Uterus (tissue), 4 donors: ENCODE measurements around the gene IFI27L2. TPM values are rescaled to one million over a fixed set of nuclear protein-coding genes. Genes with fewer than 3 reads are reported as not detected.

Experiments used
- DNase-seq, 2 donors: peaks; one replicate each; pipeline ENCODE4 v3.0.0-alpha.2; 2019 to 2020
- H3K27ac ChIP-seq, 2 donors: fragments of 200-600 bp; sonication (generic); 1 replicate in 1 of 2; 2 replicates in 1 of 2; pipeline ENCODE4 v1.5.1; 2016 to 2018
- H3K27me3 ChIP-seq, 2 donors: fragments of 200-600 bp; sonication (generic); one replicate each; pipeline ENCODE4 v1.5.1; 2018 to 2019; ENCODE audit warnings: control low read depth in 1 of 2
- H3K36me3 ChIP-seq, 2 donors: fragments of 200-600 bp; sonication (generic); one replicate each; pipeline ENCODE4 v1.5.1; 2019; ENCODE audit warnings: control low read depth in 1 of 2
- H3K4me1 ChIP-seq, 2 donors: fragments of 200-600 bp; sonication (generic); one replicate each; pipeline ENCODE4 v1.5.1; 2018 to 2019; ENCODE audit warnings: control low read depth in 1 of 2
- H3K4me3 ChIP-seq, 2 donors: fragments of 200-600 bp; sonication (generic); 1 replicate in 1 of 2; 2 replicates in 1 of 2; pipeline ENCODE4 v1.5.1; 2018 to 2019; ENCODE audit warnings: mild to moderate bottlenecking in 1 of 2
- H3K9me3 ChIP-seq, 2 donors: fragments of 200-600 bp; sonication (generic); one replicate each; pipeline ENCODE4 v1.5.1; 2019; ENCODE audit warnings: control low read depth in 1 of 2
- CTCF ChIP-seq, 4 experiments: fragments of 200-600 bp in 2 of 4; fragments of 450-650 bp in 2 of 4; sonication (generic) in 2 of 4; IDR thresholded peaks; one replicate each; pipeline ENCODE4 v1.5.1; 2016 to 2019; ENCODE audit warnings: antibody characterized with exemption in 4 of 4, mild to moderate bottlenecking in 2 of 4, moderate library complexity in 1 of 4
- POLR2A ChIP-seq, 2 donors: fragments of 450-650 bp; IDR thresholded peaks; one replicate each; pipeline ENCODE4 v1.6.1; 2016; ENCODE audit warnings: antibody characterized with exemption in 2 of 2, mild to moderate bottlenecking in 1 of 2, moderate library complexity in 1 of 2
- intact Hi-C: fragments of 100-400 bp; cut with DNase I; formaldehyde crosslinking; loops from one replicate; pipeline ENCODE4 v1.15.1; 2023; ENCODE audit warnings: low total_unique reads
- total RNA-seq, 4 donors: library from RNA; depleted of rRNA in 3 of 4; stranded (reverse); fragments of >200 nt in 3 of 4; gene quantifications; one replicate each; pipeline versions ENCODE4 v1.1.0 to v1.2.4, GENCODE V29; 2014 to 2023
- donor health status: DM: yes; HTN: yes; CAD: no.

The IFI27L2 gene
- total RNA-seq, 4 donors from 2014 or later = 14.3 to 111 (median 45.0) TPM

- TF ChIP-seq CTCF (IDR thresholded peaks at IDR 0.05) (no peak), POLR2A (IDR thresholded peaks at IDR 0.05) (no peak)
- Histone ChIP-seq H3K4me3 (no peak overlapping the region), H3K4me1 (no peaks in the 10 kb centered on the region), H3K27me3 (no peaks in the 10 kb centered on the region), H3K9me3 (no peaks in the 10 kb centered on the region), H3K36me3 (no peaks in the 10 kb centered on the region), H3K27ac (no peak overlapping the region)
- intact Hi-C loops = no loop called here
- DNase-seq = no peak
These were observed 41.5 kb downstream of the IFI27L2 start for GRCh38 chr14:94087891-94088290.

- no peak for DNase-seq
- H3K27me3 ChIP-seq = no peaks in the 10 kb centered on the region
- no peak for TF ChIP-seq CTCF (IDR thresholded peaks at IDR 0.05)
- no peak for TF ChIP-seq POLR2A (IDR thresholded peaks at IDR 0.05)
- H3K27ac ChIP-seq = peak overlapping the region; percentile 89 to 91
- no peaks in the 10 kb centered on the region for H3K9me3 ChIP-seq
- H3K4me1 ChIP-seq = peaks cover 0 to 7% of the 10 kb centered on the region in 2 donors
- intact Hi-C loops = no loop called here
- H3K4me3 ChIP-seq = peak overlapping the region; percentile 94 to 99
- H3K36me3 ChIP-seq = no peaks in the 10 kb centered on the region
These were observed 48.0 kb downstream of the IFI27L2 start for GRCh38 chr14:94081386-94081820.

- Histone ChIP-seq H3K9me3 (no peaks in the 10 kb centered on the region), H3K27ac (peak within 1 kb of the TSS; percentile 89 to 91), H3K36me3 (no peaks in the 10 kb centered on the region), H3K4me1 (peaks cover 0 to 7% of the 10 kb centered on the region in 2 donors), H3K27me3 (no peaks in the 10 kb centered on the region), H3K4me3 (peak within 1 kb of the TSS; percentile 94 to 99)
- peak; percentile 97 for TF ChIP-seq POLR2A (IDR thresholded peaks at IDR 0.05)
- TF ChIP-seq CTCF (IDR thresholded peaks at IDR 0.05) = no peak
- DNase-seq = peak; percentile 97
- intact Hi-C loops = no loop called here
These were observed 48.6 kb downstream of the IFI27L2 start, which contains the start of the genes DDX24 and IFI27L1 for GRCh38 chr14:94080621-94081385. Gene DDX24 (minus strand): TSS chr14:94081202. CDS start chr14:94079742, 1,460 bp downstream. Gene IFI27L1 (plus strand): TSS chr14:94081310. CDS start chr14:94096938, 15,628 bp downstream.

- Histone ChIP-seq H3K4me1 (peaks cover 0 to 7% of the 10 kb centered on the region in 2 donors), H3K27me3 (no peaks in the 10 kb centered on the region), H3K27ac (peak overlapping the region; percentile 89 to 91), H3K9me3 (no peaks in the 10 kb centered on the region), H3K36me3 (no peaks in the 10 kb centered on the region), H3K4me3 (peak overlapping the region; percentile 94 to 99)
- intact Hi-C loops = no loop called here
- no peak for TF ChIP-seq POLR2A (IDR thresholded peaks at IDR 0.05)
- TF ChIP-seq CTCF (IDR thresholded peaks at IDR 0.05) = no peak
- DNase-seq = no peak
These were observed 49.3 kb downstream of the IFI27L2 start for GRCh38 chr14:94079891-94080620.

- H3K9me3 ChIP-seq = peaks cover 0 to 6% of the 10 kb centered on the region in 2 donors
- peak overlapping the region in 1 of 2 donors; percentile 94 for H3K4me3 ChIP-seq
- no peak for DNase-seq
- H3K4me1 ChIP-seq = peaks cover 0 to 7% of the 10 kb centered on the region in 2 donors
- H3K27ac ChIP-seq = no peak overlapping the region
- intact Hi-C loops = no loop called here
- TF ChIP-seq CTCF (IDR thresholded peaks at IDR 0.05) (no peak), POLR2A (IDR thresholded peaks at IDR 0.05) (no peak)
- no peaks in the 10 kb centered on the region for H3K36me3 ChIP-seq
- no peaks in the 10 kb centered on the region for H3K27me3 ChIP-seq
These were observed 51.6 kb downstream of the IFI27L2 start for GRCh38 chr14:94077823-94078222.
